ENCODE data around the gene CAND1. TPM values are rescaled to one million over a fixed set of nuclear protein-coding genes. Genes with fewer than 3 reads are reported as not detected.

The CAND1 gene
- total and polyA plus RNA-seq, 10 donors: 14.1 to 111 (median 82.0) TPM

DNA sequence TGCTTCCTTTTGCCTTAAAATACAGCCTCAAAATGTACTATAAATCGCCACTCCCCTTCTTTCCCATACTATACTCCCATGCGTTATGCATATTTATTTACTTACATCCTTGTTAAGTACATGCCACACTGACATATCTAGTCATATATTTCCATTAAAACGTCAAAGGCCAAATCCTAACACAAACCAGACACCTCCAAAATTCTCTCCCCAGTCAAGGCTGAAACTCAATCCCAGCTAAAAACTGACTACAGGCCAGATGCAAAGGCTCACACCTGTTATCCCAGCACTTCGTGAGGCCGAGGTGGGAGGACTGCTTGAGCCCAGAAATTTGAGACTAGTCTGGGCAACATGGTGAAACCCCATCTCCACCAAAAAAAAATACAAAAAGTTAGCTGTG is 5.7 kb upstream of the CAND1 start:
- Histone ChIP-seq H3K27me3 (replicated peaks in 1 of 7) (no peaks in the 10 kb centered on the region), H3K36me3 (no peaks in the 10 kb centered on the region), H3K4me3 (no peak overlapping the region), H3K9me3 (no peaks in the 10 kb centered on the region), H3K4me1 (peaks cover 0 to 10% (median 8%) of the 10 kb centered on the region in 6 donors), H3K27ac (no peak overlapping the region)
- TF ChIP-seq POLR2AphosphoS5 (IDR thresholded peaks at IDR 0.05): no peak
- TF ChIP-seq, protein P1, sequence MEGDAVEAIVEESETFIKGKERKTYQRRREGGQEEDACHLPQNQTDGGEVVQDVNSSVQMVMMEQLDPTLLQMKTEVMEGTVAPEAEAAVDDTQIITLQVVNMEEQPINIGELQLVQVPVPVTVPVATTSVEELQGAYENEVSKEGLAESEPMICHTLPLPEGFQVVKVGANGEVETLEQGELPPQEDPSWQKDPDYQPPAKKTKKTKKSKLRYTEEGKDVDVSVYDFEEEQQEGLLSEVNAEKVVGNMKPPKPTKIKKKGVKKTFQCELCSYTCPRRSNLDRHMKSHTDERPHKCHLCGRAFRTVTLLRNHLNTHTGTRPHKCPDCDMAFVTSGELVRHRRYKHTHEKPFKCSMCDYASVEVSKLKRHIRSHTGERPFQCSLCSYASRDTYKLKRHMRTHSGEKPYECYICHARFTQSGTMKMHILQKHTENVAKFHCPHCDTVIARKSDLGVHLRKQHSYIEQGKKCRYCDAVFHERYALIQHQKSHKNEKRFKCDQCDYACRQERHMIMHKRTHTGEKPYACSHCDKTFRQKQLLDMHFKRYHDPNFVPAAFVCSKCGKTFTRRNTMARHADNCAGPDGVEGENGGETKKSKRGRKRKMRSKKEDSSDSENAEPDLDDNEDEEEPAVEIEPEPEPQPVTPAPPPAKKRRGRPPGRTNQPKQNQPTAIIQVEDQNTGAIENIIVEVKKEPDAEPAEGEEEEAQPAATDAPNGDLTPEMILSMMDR (IDR thresholded peaks at IDR 0.05 in 8 of 11, conservative IDR thresholded peaks at IDR 0.05 in 3 of 11): no peak
- no peak for TF ChIP-seq POLR2A (IDR thresholded peaks at IDR 0.05)
- intact Hi-C loops (cut with DNase I; ENCODE audit: low total_unique reads): no loop called here
- DNase-seq: no peak
- 70 to 87% (median 83%) methylated on average over 5 of the region's 5 CpGs for WGBS, 5 donors

DNA sequence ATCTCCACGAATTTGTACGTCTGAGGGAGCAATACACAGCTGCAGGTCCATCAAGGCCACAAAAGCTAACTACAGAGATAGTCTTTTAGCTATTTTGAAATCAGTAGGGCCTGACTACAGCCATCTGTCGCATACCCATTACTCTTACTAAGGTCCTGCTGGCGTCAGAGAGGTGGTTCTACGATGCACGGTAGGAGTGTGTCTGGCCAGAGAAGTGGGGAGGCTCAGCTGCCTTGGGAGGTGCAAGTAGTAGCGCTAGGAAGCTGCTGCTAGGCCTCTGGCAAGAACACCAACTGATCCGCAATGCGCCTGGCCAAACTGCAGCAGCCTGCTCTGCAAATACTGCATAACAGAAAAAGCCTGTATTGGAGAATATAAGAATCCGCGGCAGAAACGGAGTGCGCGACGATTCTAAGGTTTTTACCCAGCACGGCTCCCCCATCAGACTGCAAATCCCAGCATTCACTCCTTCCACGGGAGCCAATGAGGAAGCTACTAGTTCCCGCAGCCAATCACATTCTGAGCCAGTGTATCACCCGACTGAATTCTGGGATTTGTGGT is 743 bp upstream of the CAND1 start:
- Histone ChIP-seq H3K27ac (peak overlapping the region; percentile 92 to 98 (median 96)), H3K9me3 (no peaks in the 10 kb centered on the region), H3K36me3 (peaks cover 0 to under 1% (median 0%) of the 10 kb centered on the region in 6 donors), H3K4me3 (peak overlapping the region; percentile 24 to 88 (median 81)), H3K27me3 (replicated peaks in 1 of 7) (no peaks in the 10 kb centered on the region), H3K4me1 (peaks cover 20 to 46% (median 41%) of the 10 kb centered on the region in 6 donors)
- TF ChIP-seq POLR2A (IDR thresholded peaks at IDR 0.05): no peak
- TF ChIP-seq POLR2AphosphoS5 (IDR thresholded peaks at IDR 0.05): peak in 2 of 3 donors; percentile 1 to 70
- TF ChIP-seq, protein P1 (IDR thresholded peaks at IDR 0.05 in 8 of 11, conservative IDR thresholded peaks at IDR 0.05 in 3 of 11): no peak
- DNase-seq: peak; percentile 92
- WGBS, 5 donors: 2 to 6% (median 4%) methylated on average over 17 to 19 of the region's 19 CpGs
- intact Hi-C loops (cut with DNase I; ENCODE audit: low total_unique reads): no loop called here

DNA sequence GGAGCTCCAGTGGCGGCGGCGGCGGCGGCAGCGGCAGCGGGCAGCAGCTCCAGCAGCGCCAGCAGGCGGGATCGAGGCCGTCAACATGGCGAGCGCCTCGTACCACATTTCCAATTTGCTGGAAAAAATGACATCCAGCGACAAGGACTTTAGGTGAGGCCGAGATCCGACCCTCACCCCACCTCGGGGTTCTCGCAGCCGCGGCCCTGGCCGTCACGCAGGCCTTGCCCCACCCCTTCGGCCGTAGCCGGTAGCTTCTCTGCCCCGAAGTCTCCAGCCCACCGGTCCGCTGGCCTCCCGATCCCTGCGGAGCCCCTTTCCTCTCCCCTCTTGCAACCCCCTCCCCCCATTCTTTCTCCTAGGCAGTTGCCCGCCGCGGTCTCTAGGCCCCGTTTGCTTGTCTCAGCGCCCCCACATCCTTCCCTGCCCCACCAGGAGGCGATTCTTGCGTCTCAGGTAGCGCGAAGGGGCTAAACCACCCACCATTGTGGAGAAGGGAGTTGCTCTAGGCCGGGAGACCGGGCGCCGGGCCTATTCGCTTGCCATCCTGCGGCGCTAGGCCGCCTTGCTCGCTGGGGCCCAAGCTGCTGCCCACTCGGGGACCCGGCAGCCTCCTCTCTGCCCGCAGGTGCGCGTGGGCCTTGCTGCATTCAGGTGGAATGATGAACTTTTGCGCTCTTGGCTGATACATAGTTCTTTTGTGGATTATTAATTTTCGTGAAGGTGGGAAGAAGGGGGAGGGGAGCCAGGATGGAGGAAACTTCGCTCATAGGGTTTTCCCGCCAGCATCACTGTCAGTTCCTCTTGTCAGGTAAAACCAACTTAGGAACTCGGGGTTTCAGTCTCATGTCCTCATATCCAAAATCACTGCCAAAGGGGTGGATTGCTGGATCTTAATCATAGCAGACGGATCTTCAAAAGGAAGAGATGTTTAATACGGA is 745 bp downstream of the CAND1 start:
- peak overlapping the region; percentile 68 to 90 (median 82) for H3K4me3 ChIP-seq
- WGBS, 5 donors: 0% methylated on average over 54 to 61 of the region's 61 CpGs
- H3K36me3 ChIP-seq: peaks cover 0 to 7% (median 0%) of the 10 kb centered on the region in 6 donors
- peak; percentile 93 for DNase-seq
- no peak for TF ChIP-seq POLR2AphosphoS5 (IDR thresholded peaks at IDR 0.05)
- no peak for TF ChIP-seq POLR2A (IDR thresholded peaks at IDR 0.05)
- TF ChIP-seq, protein P1 (IDR thresholded peaks at IDR 0.05 in 8 of 11, conservative IDR thresholded peaks at IDR 0.05 in 3 of 11): peak in 1 of 11 experiments; percentile 26
- intact Hi-C loops (cut with DNase I; ENCODE audit: low total_unique reads): no loop called here
- no peaks in the 10 kb centered on the region for H3K9me3 ChIP-seq
- peak overlapping the region; percentile 92 to 98 (median 96) for H3K27ac ChIP-seq
- H3K27me3 ChIP-seq (replicated peaks in 1 of 7): no peaks in the 10 kb centered on the region
- H3K4me1 ChIP-seq: peaks cover 24 to 61% (median 56%) of the 10 kb centered on the region in 6 donors

DNA sequence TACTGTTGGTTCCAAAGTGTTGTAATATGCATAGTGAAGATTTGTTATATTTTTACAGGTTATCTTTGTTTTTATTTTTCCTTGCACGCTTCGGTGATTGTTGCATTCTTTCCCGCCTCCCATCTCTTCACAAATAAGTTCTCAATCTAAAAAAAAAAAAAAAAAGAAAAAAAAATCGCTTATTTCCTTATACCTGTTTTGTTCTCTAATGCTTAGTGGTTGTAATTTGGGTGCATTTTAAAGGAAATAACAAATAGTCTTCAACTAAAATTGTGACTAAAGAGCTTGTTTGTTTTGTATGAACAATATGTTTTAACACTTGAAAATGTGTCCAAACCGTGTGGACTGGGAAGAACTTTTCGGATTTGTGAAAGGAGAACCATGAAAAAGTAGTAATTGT is 1.5 kb downstream of the CAND1 start:
- intact Hi-C loops (cut with DNase I; ENCODE audit: low total_unique reads): no loop called here
- Histone ChIP-seq H3K4me1 (peaks cover 26 to 69% (median 63%) of the 10 kb centered on the region in 6 donors), H3K4me3 (peak overlapping the region; percentile 68 to 90 (median 82)), H3K27me3 (replicated peaks in 1 of 7) (no peaks in the 10 kb centered on the region), H3K36me3 (peaks cover 0 to 7% (median 0%) of the 10 kb centered on the region in 6 donors), H3K9me3 (no peaks in the 10 kb centered on the region), H3K27ac (peak overlapping the region in 7 of 8 donors; percentile 93 to 98 (median 96))
- 4 to 10% (median 9%) methylated on average over 6 of the region's 6 CpGs for WGBS, 5 donors
- TF ChIP-seq, protein P1 (IDR thresholded peaks at IDR 0.05 in 8 of 11, conservative IDR thresholded peaks at IDR 0.05 in 3 of 11): no peak
- TF ChIP-seq POLR2A (IDR thresholded peaks at IDR 0.05) (no peak), POLR2AphosphoS5 (IDR thresholded peaks at IDR 0.05) (no peak)
- DNase-seq: no peak

Measured in spleen (tissue), 11 donors.